HCT116 (cell line): Measurements from ENCODE around the gene FAM53A. TPM values are rescaled to one million over a fixed set of nuclear protein-coding genes. Genes with fewer than 3 reads are reported as not detected.

ENCODE experiments used
- ATAC-seq: fragments of 200-7000 bp; cut with Tn5 transposase; 2 replicates; pipeline ENCODE4 v1.9.1; 2020; ENCODE audit warnings: mild to moderate bottlenecking, moderate library complexity
- BruUV-seq: library from RNA; stranded (reverse); fragments of 400-500 nt; replicated peaks from 2 replicates; lab custom pipeline; 2021; lab: Mats Ljungman, UMichigan
- CTCF ChIA-PET: fragments of 300-600 bp; sonication (Branson Sonifier 250); formaldehyde crosslinking; loops from one replicate; lab custom pipeline; 2021; ENCODE audit warnings: antibody characterized with exemption; lab: Charles Lee
- POLR2A ChIA-PET: fragments of 300-600, 350-600 bp; sonication (Branson Sonifier 250); formaldehyde crosslinking; loops from one replicate; lab custom pipeline; 2021; ENCODE audit warnings: antibody characterized with exemption; lab: Charles Lee
- RAD21 ChIA-PET, 2 experiments: fragments of 300-600 bp; sonication (Branson Sonifier 250); formaldehyde crosslinking; loops; one replicate each; lab custom pipeline; 2023; ENCODE audit warnings: low total read pairs in 2 of 2; ENCODE audit not compliant: uncharacterized antibody in 2 of 2, unreplicated experiment in 2 of 2, low non-redundant PET in 1 of 2; lab: Charles Lee
- DNase-seq: peaks from one replicate; pipeline ENCODE4 v3.0.0-alpha.2; 2010; ENCODE audit warnings: low read depth, low spot score
- H2AFZ ChIP-seq: fragments of 200-600 bp; shearing (Covaris generic), sonication (generic); 2 replicates; pipeline ENCODE4 v1.6.1; 2017; ENCODE audit warnings: low read depth, mixed run types, mixed read lengths, antibody characterized with exemption, low read length; ENCODE audit not compliant: poor library complexity, severe bottlenecking
- H3K27ac ChIP-seq: 2 replicates; pipeline ENCODE4 v1.5.1; 2012; ENCODE audit warnings: low read depth, low read length
- H3K27me3 ChIP-seq: fragments of 200-600 bp; sonication (generic); 2 replicates; pipeline ENCODE4 v1.6.1; 2016; ENCODE audit warnings: mixed run types, low read length, mixed read lengths; ENCODE audit not compliant: insufficient read depth
- H3K36me3 ChIP-seq, 2 experiments: fragments of 200-500 bp in 1 of 2; fragments of 200-600 bp in 1 of 2; sonication (Bioruptor generic) in 1 of 2; sonication (generic) in 1 of 2; 2 replicates each; pipeline versions ENCODE4 v1.5.1 to v1.6.1; 2014 to 2016; ENCODE audit warnings: low read length in 2 of 2, inconsistent platforms in 1 of 2, mixed read lengths in 1 of 2, mixed run types in 1 of 2; ENCODE audit not compliant: insufficient read depth in 2 of 2, control insufficient read depth in 1 of 2
- H3K4me1 ChIP-seq, 2 experiments: fragments of 200-600 bp in 1 of 2; sonication (generic) in 1 of 2; 2 replicates each; pipeline versions ENCODE4 v1.5.1 to v1.6.1; 2012 to 2017; ENCODE audit warnings: low read length in 2 of 2, inconsistent platforms in 1 of 2, mild to moderate bottlenecking in 1 of 2, mixed read lengths in 1 of 2, mixed run types in 1 of 2, moderate library complexity in 1 of 2; ENCODE audit not compliant: insufficient read depth in 2 of 2, control insufficient read depth in 1 of 2
- H3K4me2 ChIP-seq: fragments of 200-600 bp; sonication (generic); 2 replicates; pipeline ENCODE4 v1.6.1; 2017; ENCODE audit warnings: mixed run types, low read length, mixed read lengths
- H3K4me3 ChIP-seq, 2 experiments: fragments of 200-600 bp in 1 of 2; sonication (generic) in 1 of 2; replicated peaks in 1 of 2; 2 replicates each; pipeline ENCODE4 v1.5.1; 2011 to 2016; ENCODE audit warnings: low read length in 2 of 2, control low read depth in 1 of 2, low read depth in 1 of 2, mild to moderate bottlenecking in 1 of 2, mixed read lengths in 1 of 2, mixed run types in 1 of 2
- H3K79me2 ChIP-seq: fragments of 200-600 bp; sonication (generic); 2 replicates; pipeline ENCODE4 v1.6.1; 2017; ENCODE audit warnings: mild to moderate bottlenecking, mixed run types, low read length, moderate library complexity, mixed read lengths; ENCODE audit not compliant: insufficient read depth
- H3K9ac ChIP-seq: fragments of 200-600 bp; sonication (generic); 2 replicates; pipeline ENCODE4 v1.6.1; 2016; ENCODE audit warnings: low read length, mixed read lengths
- H3K9me2 ChIP-seq: fragments of 200-600 bp; sonication (generic), shearing (Covaris generic); 2 replicates; pipeline ENCODE4 v1.6.1; 2017; ENCODE audit warnings: mixed run types, mild to moderate bottlenecking, moderate library complexity; ENCODE audit not compliant: insufficient read depth
- H3K9me3 ChIP-seq, 2 experiments: fragments of 200-500 bp in 1 of 2; fragments of 200-600 bp in 1 of 2; sonication (Bioruptor generic) in 1 of 2; sonication (generic) in 1 of 2; 2 replicates each; pipeline ENCODE4 v1.6.1; 2014 to 2017; ENCODE audit warnings: low read length in 2 of 2, mixed read lengths in 2 of 2, inconsistent platforms in 1 of 2, low read depth in 1 of 2, mild to moderate bottlenecking in 1 of 2, mixed run types in 1 of 2, moderate library complexity in 1 of 2; ENCODE audit not compliant: control insufficient read depth in 1 of 2, insufficient read depth in 1 of 2
- H4K20me1 ChIP-seq: fragments of 200-600 bp; sonication (generic), shearing (Covaris generic); 2 replicates; pipeline ENCODE4 v1.6.1; 2017; ENCODE audit warnings: mixed run types, mild to moderate bottlenecking, moderate library complexity; ENCODE audit not compliant: insufficient read depth
- CBX3 ChIP-seq: IDR thresholded peaks from 2 replicates; pipeline ENCODE4 v1.6.1; 2012; ENCODE audit warnings: low read depth
- CEBPB ChIP-seq: IDR thresholded peaks from 2 replicates; pipeline ENCODE4 v1.6.1; 2012; ENCODE audit warnings: low read depth
- ELF1 ChIP-seq: IDR thresholded peaks from 2 replicates; pipeline ENCODE4 v1.6.1; 2012; ENCODE audit warnings: low read depth, borderline replicate concordance
- FOSL1 ChIP-seq: IDR thresholded peaks from 2 replicates; pipeline ENCODE4 v1.6.1; 2012; ENCODE audit warnings: low read depth
- JUND ChIP-seq: IDR thresholded peaks from 2 replicates; pipeline ENCODE4 v1.6.1; 2012
- POLR2AphosphoS5 ChIP-seq: IDR thresholded peaks from 2 replicates; pipeline ENCODE4 v1.6.1; 2011; ENCODE audit warnings: mild to moderate bottlenecking, low read depth, low read length, moderate library complexity
- RAD21 ChIP-seq: IDR thresholded peaks from 2 replicates; pipeline ENCODE4 v1.6.1; 2012; ENCODE audit warnings: low read depth, mild to moderate bottlenecking
- intact Hi-C: fragments of 100-400 bp; cut with micrococcal nuclease; formaldehyde crosslinking; loops from 2 replicates; pipeline ENCODE4 v1.10.0; 2022
- total RNA-seq: library from RNA; stranded (reverse); gene quantifications from one replicate; pipeline ENCODE4 v1.2.1, GENCODE V29; 2021; ENCODE audit not compliant: unreplicated experiment
- TF ChIP-seq, protein P1 (sequence below), 3 experiments: fragments of 200-600 bp in 1 of 3; sonication (generic) in 1 of 3; IDR thresholded peaks in 2 of 3; conservative IDR thresholded peaks in 1 of 3; 2 replicates each; pipeline ENCODE4 v1.5.1; 2012 to 2017; ENCODE audit warnings: low read depth in 2 of 3, low read length in 2 of 3, antibody characterized with exemption in 1 of 3, borderline replicate concordance in 1 of 3, control low read depth in 1 of 3, mild to moderate bottlenecking in 1 of 3, mixed read lengths in 1 of 3, mixed run types in 1 of 3, moderate library complexity in 1 of 3; ENCODE audit not compliant: insufficient read depth in 1 of 3
- TF ChIP-seq, protein P2 (sequence below): IDR thresholded peaks from 2 replicates; pipeline ENCODE4 v1.6.1; 2012
- TF ChIP-seq, protein P3 (sequence below): IDR thresholded peaks from 2 replicates; pipeline ENCODE4 v1.6.1; 2012; ENCODE audit warnings: low read depth

FAM53A gene
- total RNA-seq, 1 experiment from 2014 or later = 1.1 TPM

DNA sequence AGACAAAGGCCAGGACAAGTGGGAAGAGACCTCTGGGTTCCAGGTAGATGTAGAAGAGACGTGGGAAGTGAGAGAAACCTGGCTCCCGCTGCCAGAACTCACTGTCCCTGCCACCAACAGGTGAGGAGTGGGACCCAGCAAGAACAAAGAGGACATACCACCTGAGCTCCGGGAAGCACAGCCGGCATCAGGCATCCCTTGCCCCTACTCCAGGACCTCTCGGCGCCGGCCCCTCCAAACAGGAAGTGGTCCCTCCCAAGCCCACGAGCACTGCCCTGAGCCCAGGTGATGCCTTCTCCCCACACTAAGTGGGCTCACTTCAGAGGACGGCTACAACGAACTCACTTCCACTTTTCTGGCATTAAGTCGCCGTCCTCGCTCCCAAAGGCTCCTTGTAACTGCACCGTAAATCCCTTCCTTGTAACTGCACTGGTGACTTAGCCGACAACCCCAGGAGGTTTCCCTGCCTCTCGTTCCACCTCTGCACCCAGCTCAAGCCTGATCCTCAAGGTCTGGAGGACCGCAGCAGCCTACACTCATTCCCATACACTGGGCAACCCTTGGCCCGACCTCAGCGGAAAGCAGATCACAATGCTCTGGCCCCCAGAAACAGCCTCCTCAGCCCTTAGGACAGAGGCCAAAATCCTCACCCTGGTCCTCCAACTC is 8.8 kb downstream of the FAM53A start (continued):
- TF ChIP-seq, protein P1, sequence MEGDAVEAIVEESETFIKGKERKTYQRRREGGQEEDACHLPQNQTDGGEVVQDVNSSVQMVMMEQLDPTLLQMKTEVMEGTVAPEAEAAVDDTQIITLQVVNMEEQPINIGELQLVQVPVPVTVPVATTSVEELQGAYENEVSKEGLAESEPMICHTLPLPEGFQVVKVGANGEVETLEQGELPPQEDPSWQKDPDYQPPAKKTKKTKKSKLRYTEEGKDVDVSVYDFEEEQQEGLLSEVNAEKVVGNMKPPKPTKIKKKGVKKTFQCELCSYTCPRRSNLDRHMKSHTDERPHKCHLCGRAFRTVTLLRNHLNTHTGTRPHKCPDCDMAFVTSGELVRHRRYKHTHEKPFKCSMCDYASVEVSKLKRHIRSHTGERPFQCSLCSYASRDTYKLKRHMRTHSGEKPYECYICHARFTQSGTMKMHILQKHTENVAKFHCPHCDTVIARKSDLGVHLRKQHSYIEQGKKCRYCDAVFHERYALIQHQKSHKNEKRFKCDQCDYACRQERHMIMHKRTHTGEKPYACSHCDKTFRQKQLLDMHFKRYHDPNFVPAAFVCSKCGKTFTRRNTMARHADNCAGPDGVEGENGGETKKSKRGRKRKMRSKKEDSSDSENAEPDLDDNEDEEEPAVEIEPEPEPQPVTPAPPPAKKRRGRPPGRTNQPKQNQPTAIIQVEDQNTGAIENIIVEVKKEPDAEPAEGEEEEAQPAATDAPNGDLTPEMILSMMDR (IDR thresholded peaks at IDR 0.05 in 2 of 3, conservative IDR thresholded peaks at IDR 0.05 in 1 of 3; ENCODE audit: borderline replicate concordance in 1 of 3, insufficient read depth in 1 of 3, low read depth in 2 of 3, low read length in 2 of 3) = no peak
- TF ChIP-seq ELF1 (no peak), CEBPB (no peak), JUND (no peak)
- TF ChIP-seq, protein P2, sequence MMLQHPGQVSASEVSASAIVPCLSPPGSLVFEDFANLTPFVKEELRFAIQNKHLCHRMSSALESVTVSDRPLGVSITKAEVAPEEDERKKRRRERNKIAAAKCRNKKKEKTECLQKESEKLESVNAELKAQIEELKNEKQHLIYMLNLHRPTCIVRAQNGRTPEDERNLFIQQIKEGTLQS = no peak

DNA sequence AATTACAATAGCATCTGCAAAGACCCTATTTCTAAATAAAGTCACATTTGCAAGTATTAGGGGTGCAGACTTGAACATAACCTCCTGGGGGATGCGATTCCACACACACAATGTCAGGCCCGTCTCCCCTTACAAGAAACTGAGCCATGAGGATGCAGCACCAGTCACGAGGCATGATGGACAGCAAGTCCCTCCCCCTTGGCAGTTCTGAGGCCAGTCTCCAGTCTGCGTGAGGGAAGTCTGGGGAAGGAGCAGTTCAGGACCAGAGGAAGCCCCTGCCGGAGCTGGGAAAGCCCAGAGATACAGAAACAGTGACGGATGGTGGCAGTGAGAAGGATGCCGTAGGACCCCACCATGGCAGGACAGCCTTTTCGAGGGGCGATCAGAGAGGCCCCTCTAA is 9.4 kb downstream of the FAM53A start:
- H3K4me3 ChIP-seq = no peak overlapping the region
- no peaks in the 10 kb centered on the region for H3K4me1 ChIP-seq
- no peak overlapping the region for H3K9ac ChIP-seq
- no TSS peak for BruUV-seq
- no peak overlapping the region for H3K4me2 ChIP-seq
- no peak for DNase-seq
- ChIA-PET CTCF (no interaction called here), POLR2A (no interaction called here), RAD21 (no interaction called here)
- intact Hi-C loops = no loop called here
- no peak overlapping the region for H2AFZ ChIP-seq
- no peaks in the 10 kb centered on the region for H3K79me2 ChIP-seq
- H3K36me3 ChIP-seq = no peaks in the 10 kb centered on the region
- no peaks in the 10 kb centered on the region for H3K9me3 ChIP-seq
- 0 out of 2 replicates have a peak, but pooled peaks have one; percentile 17 for ATAC-seq
- no peaks in the 10 kb centered on the region for H3K9me2 ChIP-seq
- H4K20me1 ChIP-seq = no peaks in the 10 kb centered on the region
- TF ChIP-seq, protein P3, sequence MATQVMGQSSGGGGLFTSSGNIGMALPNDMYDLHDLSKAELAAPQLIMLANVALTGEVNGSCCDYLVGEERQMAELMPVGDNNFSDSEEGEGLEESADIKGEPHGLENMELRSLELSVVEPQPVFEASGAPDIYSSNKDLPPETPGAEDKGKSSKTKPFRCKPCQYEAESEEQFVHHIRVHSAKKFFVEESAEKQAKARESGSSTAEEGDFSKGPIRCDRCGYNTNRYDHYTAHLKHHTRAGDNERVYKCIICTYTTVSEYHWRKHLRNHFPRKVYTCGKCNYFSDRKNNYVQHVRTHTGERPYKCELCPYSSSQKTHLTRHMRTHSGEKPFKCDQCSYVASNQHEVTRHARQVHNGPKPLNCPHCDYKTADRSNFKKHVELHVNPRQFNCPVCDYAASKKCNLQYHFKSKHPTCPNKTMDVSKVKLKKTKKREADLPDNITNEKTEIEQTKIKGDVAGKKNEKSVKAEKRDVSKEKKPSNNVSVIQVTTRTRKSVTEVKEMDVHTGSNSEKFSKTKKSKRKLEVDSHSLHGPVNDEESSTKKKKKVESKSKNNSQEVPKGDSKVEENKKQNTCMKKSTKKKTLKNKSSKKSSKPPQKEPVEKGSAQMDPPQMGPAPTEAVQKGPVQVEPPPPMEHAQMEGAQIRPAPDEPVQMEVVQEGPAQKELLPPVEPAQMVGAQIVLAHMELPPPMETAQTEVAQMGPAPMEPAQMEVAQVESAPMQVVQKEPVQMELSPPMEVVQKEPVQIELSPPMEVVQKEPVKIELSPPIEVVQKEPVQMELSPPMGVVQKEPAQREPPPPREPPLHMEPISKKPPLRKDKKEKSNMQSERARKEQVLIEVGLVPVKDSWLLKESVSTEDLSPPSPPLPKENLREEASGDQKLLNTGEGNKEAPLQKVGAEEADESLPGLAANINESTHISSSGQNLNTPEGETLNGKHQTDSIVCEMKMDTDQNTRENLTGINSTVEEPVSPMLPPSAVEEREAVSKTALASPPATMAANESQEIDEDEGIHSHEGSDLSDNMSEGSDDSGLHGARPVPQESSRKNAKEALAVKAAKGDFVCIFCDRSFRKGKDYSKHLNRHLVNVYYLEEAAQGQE = no peak
- TF ChIP-seq JUND = no peak
- no peak for TF ChIP-seq CBX3
- no peak for TF ChIP-seq FOSL1
- no peak for TF ChIP-seq POLR2AphosphoS5
- TF ChIP-seq RAD21 = no peak
- no peak overlapping the region for H3K27ac ChIP-seq
- H3K27me3 ChIP-seq = no peaks in the 10 kb centered on the region
